Ishikawa (cell line): ENCODE data around the gene ZFAND3.

Source experiments
- CEBPB ChIP-seq: IDR thresholded peaks from 2 replicates; pipeline ENCODE4 v1.6.1; 2012
- CREB1 ChIP-seq: IDR thresholded peaks from 2 replicates; pipeline ENCODE4 v1.6.1; 2012; ENCODE audit warnings: low read depth
- EGR1 ChIP-seq: IDR thresholded peaks from 2 replicates; pipeline ENCODE4 v1.6.1; 2012
- EP300 ChIP-seq: IDR thresholded peaks from 2 replicates; pipeline ENCODE4 v1.6.1; 2012; ENCODE audit warnings: borderline replicate concordance
- FOXM1 ChIP-seq: IDR thresholded peaks from 2 replicates; pipeline ENCODE4 v1.6.1; 2012; ENCODE audit warnings: low read depth, borderline replicate concordance
- NFIC ChIP-seq: IDR thresholded peaks from 2 replicates; pipeline ENCODE4 v1.6.1; 2012
- RAD21 ChIP-seq: IDR thresholded peaks from 2 replicates; pipeline ENCODE4 v1.6.1; 2012; ENCODE audit warnings: low read depth
- REST ChIP-seq: IDR thresholded peaks from 2 replicates; pipeline ENCODE4 v1.6.1; 2012; ENCODE audit warnings: low read depth, mild to moderate bottlenecking
- TAF1 ChIP-seq: IDR thresholded peaks from 2 replicates; pipeline ENCODE4 v1.6.1; 2012; ENCODE audit warnings: low read depth, mild to moderate bottlenecking
- TCF12 ChIP-seq: IDR thresholded peaks from 2 replicates; pipeline ENCODE4 v1.6.1; 2012; ENCODE audit warnings: low read depth
- TEAD4 ChIP-seq: IDR thresholded peaks from 2 replicates; pipeline ENCODE4 v1.6.1; 2012
- YY1 ChIP-seq: IDR thresholded peaks from 2 replicates; pipeline ENCODE4 v1.6.1; 2012; ENCODE audit warnings: low read depth
- ZBTB7A ChIP-seq: IDR thresholded peaks from 2 replicates; pipeline ENCODE4 v1.6.1; 2012; ENCODE audit warnings: low read depth
- TF ChIP-seq, protein P1 (sequence below): IDR thresholded peaks from 2 replicates; pipeline ENCODE4 v1.6.1; 2012
- TF ChIP-seq, protein P2 (sequence below): IDR thresholded peaks from 2 replicates; pipeline ENCODE4 v1.6.1; 2012

ZFAND3 gene

GRCh38 chr6:37960139-37960935 lies 140.8 kb downstream of the ZFAND3 start:
- TF ChIP-seq RAD21: no peak
- no peak for TF ChIP-seq TAF1
- no peak for TF ChIP-seq YY1
- TF ChIP-seq ZBTB7A: no peak
- TF ChIP-seq, protein P1, sequence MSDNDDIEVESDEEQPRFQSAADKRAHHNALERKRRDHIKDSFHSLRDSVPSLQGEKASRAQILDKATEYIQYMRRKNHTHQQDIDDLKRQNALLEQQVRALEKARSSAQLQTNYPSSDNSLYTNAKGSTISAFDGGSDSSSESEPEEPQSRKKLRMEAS: no peak
- no peak for TF ChIP-seq EP300
- TF ChIP-seq TCF12: no peak
- TF ChIP-seq FOXM1: no peak
- TF ChIP-seq EGR1: no peak

GRCh38 chr6:37965964-37966676 lies 146.6 kb downstream of the ZFAND3 start:
- TF ChIP-seq FOXM1 (no peak), CEBPB (no peak), YY1 (no peak), RAD21 (no peak), NFIC (no peak), EGR1 (no peak), REST (no peak)
- TF ChIP-seq, protein P1: no peak

GRCh38 chr6:37966801-37967200 lies 147.3 kb downstream of the ZFAND3 start:
- TF ChIP-seq CREB1 (no peak), CEBPB (no peak), ZBTB7A (no peak), EP300 (no peak), NFIC (no peak), REST (no peak), EGR1 (no peak), YY1 (no peak), TCF12 (no peak)
- TF ChIP-seq, protein P2, sequence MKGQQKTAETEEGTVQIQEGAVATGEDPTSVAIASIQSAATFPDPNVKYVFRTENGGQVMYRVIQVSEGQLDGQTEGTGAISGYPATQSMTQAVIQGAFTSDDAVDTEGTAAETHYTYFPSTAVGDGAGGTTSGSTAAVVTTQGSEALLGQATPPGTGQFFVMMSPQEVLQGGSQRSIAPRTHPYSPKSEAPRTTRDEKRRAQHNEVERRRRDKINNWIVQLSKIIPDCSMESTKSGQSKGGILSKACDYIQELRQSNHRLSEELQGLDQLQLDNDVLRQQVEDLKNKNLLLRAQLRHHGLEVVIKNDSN: no peak

- no peak for TF ChIP-seq REST
- TF ChIP-seq NFIC: no peak
- TF ChIP-seq TAF1: no peak
- no peak for TF ChIP-seq YY1
- no peak for TF ChIP-seq EGR1
- TF ChIP-seq EP300: no peak
- no peak for TF ChIP-seq FOXM1
- TF ChIP-seq CREB1: no peak
- no peak for TF ChIP-seq CEBPB
- TF ChIP-seq, protein P1: no peak
- TF ChIP-seq ZBTB7A: no peak
- no peak for TF ChIP-seq TEAD4
- TF ChIP-seq, protein P2: no peak
- no peak for TF ChIP-seq RAD21
- TF ChIP-seq TCF12: no peak
Measured at GRCh38 chr6:37967651-37968050, 148.1 kb downstream of the ZFAND3 start.
